LNCAP (cell line): ENCODE results near the gene FAM177A1.

Source experiments
- CTCF ChIP-seq: fragments of 450-650 bp; IDR thresholded peaks from 2 replicates; pipeline ENCODE4 v1.5.1; 2017; ENCODE audit warnings: mild to moderate bottlenecking

The FAM177A1 gene

GRCh38 chr14:35032562-35032961 is 13.5 kb upstream of the FAM177A1 start:
- TF ChIP-seq CTCF = no peak

GRCh38 chr14:35034440-35034833 is 11.6 kb upstream of the FAM177A1 start:
- TF ChIP-seq CTCF = no peak

- TF ChIP-seq CTCF = no peak
Measured at GRCh38 chr14:35042632-35043031, 3.4 kb upstream of the FAM177A1 start.

- TF ChIP-seq CTCF = no peak
Measured at GRCh38 chr14:35043046-35043445, 3.0 kb upstream of the FAM177A1 start.

GRCh38 chr14:35044939-35045797 is 904 bp upstream of the FAM177A1 start:
- TF ChIP-seq CTCF = no peak

GRCh38 chr14:35045798-35046047 is 349 bp upstream of the FAM177A1 start:
- TF ChIP-seq CTCF = no peak

GRCh38 chr14:35046751-35047536 is 872 bp downstream of the FAM177A1 start:
- TF ChIP-seq CTCF = no peak
